ENCODE data around the gene RCAN3.
A peak's percentile ranks its signal among the peaks of the same experiment; 100 is the strongest.
"Not testable (repeated sequence)": the region's sequence is repeated elsewhere in the genome, so short reads cannot be mapped to it uniquely, and the experiment has no call there.

Gene RCAN3

GRCh38 chr1:24486331-24487065 is 16.1 kb upstream of the RCAN3 start:
- no peak for DNase-seq

GRCh38 chr1:24487455-24487854 is 15.2 kb upstream of the RCAN3 start:
- no peak for DNase-seq

- DNase-seq = peak; percentile 63
These were observed 14.5 kb upstream of the RCAN3 start for GRCh38 chr1:24488159-24488558.

- no peak for DNase-seq
These were observed 13.0 kb upstream of the RCAN3 start for GRCh38 chr1:24489674-24490073.

GRCh38 chr1:24490101-24490781 is 12.4 kb upstream of the RCAN3 start:
- DNase-seq = no peak

- no peak for DNase-seq
These were observed 10.9 kb upstream of the RCAN3 start for GRCh38 chr1:24491577-24492360.

- DNase-seq = not testable (repeated sequence)
These were observed 9.7 kb upstream of the RCAN3 start for GRCh38 chr1:24492935-24493334.

GRCh38 chr1:24493785-24494184 is 8.9 kb upstream of the RCAN3 start:
- DNase-seq = no peak

GRCh38 chr1:24498589-24498988 is 4.0 kb upstream of the RCAN3 start:
- DNase-seq = no peak

- DNase-seq = no peak
These were observed 2.1 kb upstream of the RCAN3 start for GRCh38 chr1:24500448-24501048.

- DNase-seq = no peak
These were observed 1.1 kb upstream of the RCAN3 start for GRCh38 chr1:24501371-24502064.

GRCh38 chr1:24502065-24502708 is 449 bp upstream of the RCAN3 start:
- peak; percentile 76 for DNase-seq

- DNase-seq = no peak
These were observed 569 bp downstream of the RCAN3 start for GRCh38 chr1:24503059-24503751.

- no peak for DNase-seq
These were observed 1.4 kb downstream of the RCAN3 start for GRCh38 chr1:24503870-24504523.

- DNase-seq = no peak
These were observed 1.9 kb downstream of the RCAN3 start for GRCh38 chr1:24504560-24504959.

- no peak for DNase-seq
These were observed 3.2 kb downstream of the RCAN3 start for GRCh38 chr1:24505816-24506215.

- DNase-seq = no peak
These were observed 4.2 kb downstream of the RCAN3 start for GRCh38 chr1:24506691-24507381.

- no peak for DNase-seq
These were observed 4.8 kb downstream of the RCAN3 start for GRCh38 chr1:24507405-24507804.

GRCh38 chr1:24508911-24509310 is 6.3 kb downstream of the RCAN3 start:
- DNase-seq = no peak

GRCh38 chr1:24513706-24514105 is 11.1 kb downstream of the RCAN3 start:
- no peak for DNase-seq
